LNCAP (cell line): ENCODE results near the gene ADAM33.

Source experiments
- CTCF ChIP-seq: fragments of 450-650 bp; IDR thresholded peaks from 2 replicates; pipeline ENCODE4 v1.5.1; 2017; ENCODE audit warnings: mild to moderate bottlenecking

ADAM33 gene

GRCh38 chr20:3629893-3630292, 51.9 kb downstream of the ADAM33 start:
- no peak for TF ChIP-seq CTCF

- TF ChIP-seq CTCF: no peak
These were observed 53.1 kb downstream of the ADAM33 start for GRCh38 chr20:3628502-3629314.

GRCh38 chr20:3627476-3627875, 54.3 kb downstream of the ADAM33 start:
- TF ChIP-seq CTCF: no peak

- TF ChIP-seq CTCF: no peak
These were observed 59.4 kb downstream of the ADAM33 start for GRCh38 chr20:3622406-3622805.

DNA sequence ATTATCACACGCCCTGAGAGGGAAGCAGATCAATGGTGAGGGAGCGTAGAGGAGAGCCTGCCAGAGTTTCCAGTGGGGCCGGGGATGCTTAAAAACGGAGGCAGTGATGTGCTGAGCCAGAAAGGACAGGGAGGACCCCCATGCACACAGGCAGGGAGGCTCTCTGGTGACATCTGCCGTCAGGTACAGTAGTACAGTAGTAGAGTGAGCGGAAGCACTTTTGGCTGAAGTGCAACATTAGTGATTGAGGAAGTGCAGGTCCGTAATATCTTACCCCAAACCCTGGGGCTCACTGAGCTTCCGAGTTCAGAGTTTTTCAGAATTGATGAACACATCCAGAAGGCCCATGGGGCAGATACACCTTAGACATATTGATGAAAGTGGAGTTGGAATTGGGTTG, 60.7 kb downstream of the ADAM33 start:
- TF ChIP-seq CTCF: no peak
